Measurements from ENCODE around the gene MYG1. TPM values are rescaled to one million over a fixed set of nuclear protein-coding genes. Genes with fewer than 3 reads are reported as not detected.

Gene MYG1
- total and polyA plus RNA-seq, 2 of the 13 experiments (the other 11 are each of a cell fraction or from before 2014, with no cell fraction given), result 38.6 to 58.0 TPM

DNA sequence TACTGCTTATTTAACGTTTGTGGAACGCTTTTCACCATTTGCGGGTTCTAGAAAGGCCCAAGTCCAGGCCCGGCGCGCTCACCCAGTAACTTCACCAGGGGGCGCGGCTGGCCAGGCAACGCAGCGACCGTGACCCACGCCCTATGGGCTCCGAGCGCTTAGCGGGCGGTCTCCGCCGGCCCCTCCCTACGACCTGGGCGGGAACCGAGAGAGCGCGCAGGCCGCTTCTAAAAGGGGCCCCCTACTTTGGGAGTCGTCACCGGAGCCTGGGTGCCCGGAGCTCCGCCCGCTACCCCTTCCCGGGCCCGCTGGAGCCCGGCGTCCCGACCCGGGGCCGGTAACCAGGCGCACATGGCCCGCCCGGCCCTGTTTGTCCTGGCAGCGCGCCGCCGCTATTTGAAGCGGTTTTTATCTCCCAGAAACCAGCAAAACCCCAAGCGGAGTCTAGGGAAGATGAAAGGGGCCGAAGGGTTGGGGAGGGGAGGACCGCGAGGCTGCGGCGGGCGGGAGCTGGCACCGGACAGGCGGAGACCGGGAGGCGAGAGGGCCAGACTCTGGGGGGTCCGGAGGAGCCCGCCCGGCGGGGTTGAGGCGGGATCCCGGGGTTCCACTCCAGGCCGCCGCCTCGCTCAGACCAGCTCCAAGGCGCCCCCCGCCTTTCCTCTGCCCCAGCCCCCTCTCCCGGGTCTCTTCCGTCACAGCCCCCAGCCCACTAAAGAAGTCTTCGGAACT lies 25.4 kb downstream of the MYG1 start (continued):
- TF ChIP-seq, protein P1, sequence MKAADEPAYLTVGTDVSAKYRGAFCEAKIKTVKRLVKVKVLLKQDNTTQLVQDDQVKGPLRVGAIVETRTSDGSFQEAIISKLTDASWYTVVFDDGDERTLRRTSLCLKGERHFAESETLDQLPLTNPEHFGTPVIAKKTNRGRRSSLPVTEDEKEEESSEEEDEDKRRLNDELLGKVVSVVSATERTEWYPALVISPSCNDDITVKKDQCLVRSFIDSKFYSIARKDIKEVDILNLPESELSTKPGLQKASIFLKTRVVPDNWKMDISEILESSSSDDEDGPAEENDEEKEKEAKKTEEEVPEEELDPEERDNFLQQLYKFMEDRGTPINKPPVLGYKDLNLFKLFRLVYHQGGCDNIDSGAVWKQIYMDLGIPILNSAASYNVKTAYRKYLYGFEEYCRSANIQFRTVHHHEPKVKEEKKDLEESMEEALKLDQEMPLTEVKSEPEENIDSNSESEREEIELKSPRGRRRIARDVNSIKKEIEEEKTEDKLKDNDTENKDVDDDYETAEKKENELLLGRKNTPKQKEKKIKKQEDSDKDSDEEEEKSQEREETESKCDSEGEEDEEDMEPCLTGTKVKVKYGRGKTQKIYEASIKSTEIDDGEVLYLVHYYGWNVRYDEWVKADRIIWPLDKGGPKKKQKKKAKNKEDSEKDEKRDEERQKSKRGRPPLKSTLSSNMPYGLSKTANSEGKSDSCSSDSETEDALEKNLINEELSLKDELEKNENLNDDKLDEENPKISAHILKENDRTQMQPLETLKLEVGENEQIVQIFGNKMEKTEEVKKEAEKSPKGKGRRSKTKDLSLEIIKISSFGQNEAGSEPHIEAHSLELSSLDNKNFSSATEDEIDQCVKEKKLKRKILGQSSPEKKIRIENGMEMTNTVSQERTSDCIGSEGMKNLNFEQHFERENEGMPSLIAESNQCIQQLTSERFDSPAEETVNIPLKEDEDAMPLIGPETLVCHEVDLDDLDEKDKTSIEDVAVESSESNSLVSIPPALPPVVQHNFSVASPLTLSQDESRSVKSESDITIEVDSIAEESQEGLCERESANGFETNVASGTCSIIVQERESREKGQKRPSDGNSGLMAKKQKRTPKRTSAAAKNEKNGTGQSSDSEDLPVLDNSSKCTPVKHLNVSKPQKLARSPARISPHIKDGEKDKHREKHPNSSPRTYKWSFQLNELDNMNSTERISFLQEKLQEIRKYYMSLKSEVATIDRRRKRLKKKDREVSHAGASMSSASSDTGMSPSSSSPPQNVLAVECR (CRISPR knock-in tag; IDR thresholded peaks at IDR 0.05; ENCODE audit: borderline replicate concordance), result peak; percentile 79; the same call in 1 of the 2 replicates
- TF ChIP-seq NFE2 (CRISPR knock-in tag; IDR thresholded peaks at IDR 0.05) (no peak), ZNF468 (CRISPR knock-in tag; IDR thresholded peaks at IDR 0.05) (no peak), ATF7 (IDR thresholded peaks at IDR 0.05) (no peak), ATF7 (CRISPR knock-in tag; IDR thresholded peaks at IDR 0.05) (no peak), TEAD2 (CRISPR knock-in tag; IDR thresholded peaks at IDR 0.05) (no peak), CC2D1A (CRISPR knock-in tag; IDR thresholded peaks at IDR 0.05) (no peak), ZNF441 (CRISPR knock-in tag; IDR thresholded peaks at IDR 0.05; ENCODE audit: borderline replicate concordance) (peak; percentile 77; the same call in 1 of the 2 replicates), SCMH1 (CRISPR knock-in tag; IDR thresholded peaks at IDR 0.05; ENCODE audit: borderline replicate concordance) (no peak), PHF20 (CRISPR knock-in tag; IDR thresholded peaks at IDR 0.05) (peak; percentile 35; the same call in 1 of the 2 replicates), TEAD3 (CRISPR knock-in tag; optimal IDR thresholded peaks at IDR 0.05; ENCODE audit: borderline replicate concordance) (no peak), ZNF672 (CRISPR knock-in tag; IDR thresholded peaks at IDR 0.05) (no peak)
- TF ChIP-seq, protein P2, sequence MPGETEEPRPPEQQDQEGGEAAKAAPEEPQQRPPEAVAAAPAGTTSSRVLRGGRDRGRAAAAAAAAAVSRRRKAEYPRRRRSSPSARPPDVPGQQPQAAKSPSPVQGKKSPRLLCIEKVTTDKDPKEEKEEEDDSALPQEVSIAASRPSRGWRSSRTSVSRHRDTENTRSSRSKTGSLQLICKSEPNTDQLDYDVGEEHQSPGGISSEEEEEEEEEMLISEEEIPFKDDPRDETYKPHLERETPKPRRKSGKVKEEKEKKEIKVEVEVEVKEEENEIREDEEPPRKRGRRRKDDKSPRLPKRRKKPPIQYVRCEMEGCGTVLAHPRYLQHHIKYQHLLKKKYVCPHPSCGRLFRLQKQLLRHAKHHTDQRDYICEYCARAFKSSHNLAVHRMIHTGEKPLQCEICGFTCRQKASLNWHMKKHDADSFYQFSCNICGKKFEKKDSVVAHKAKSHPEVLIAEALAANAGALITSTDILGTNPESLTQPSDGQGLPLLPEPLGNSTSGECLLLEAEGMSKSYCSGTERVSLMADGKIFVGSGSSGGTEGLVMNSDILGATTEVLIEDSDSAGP (CRISPR knock-in tag; IDR thresholded peaks at IDR 0.05; ENCODE audit: borderline replicate concordance), result peak; percentile 98
- TF ChIP-seq, protein P3, sequence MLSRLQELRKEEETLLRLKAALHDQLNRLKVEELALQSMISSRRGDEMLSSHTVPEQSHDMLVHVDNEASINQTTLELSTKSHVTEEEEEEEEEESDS (CRISPR knock-in tag; IDR thresholded peaks at IDR 0.05; ENCODE audit: borderline replicate concordance), result no peak
- TF ChIP-seq, protein P4, sequence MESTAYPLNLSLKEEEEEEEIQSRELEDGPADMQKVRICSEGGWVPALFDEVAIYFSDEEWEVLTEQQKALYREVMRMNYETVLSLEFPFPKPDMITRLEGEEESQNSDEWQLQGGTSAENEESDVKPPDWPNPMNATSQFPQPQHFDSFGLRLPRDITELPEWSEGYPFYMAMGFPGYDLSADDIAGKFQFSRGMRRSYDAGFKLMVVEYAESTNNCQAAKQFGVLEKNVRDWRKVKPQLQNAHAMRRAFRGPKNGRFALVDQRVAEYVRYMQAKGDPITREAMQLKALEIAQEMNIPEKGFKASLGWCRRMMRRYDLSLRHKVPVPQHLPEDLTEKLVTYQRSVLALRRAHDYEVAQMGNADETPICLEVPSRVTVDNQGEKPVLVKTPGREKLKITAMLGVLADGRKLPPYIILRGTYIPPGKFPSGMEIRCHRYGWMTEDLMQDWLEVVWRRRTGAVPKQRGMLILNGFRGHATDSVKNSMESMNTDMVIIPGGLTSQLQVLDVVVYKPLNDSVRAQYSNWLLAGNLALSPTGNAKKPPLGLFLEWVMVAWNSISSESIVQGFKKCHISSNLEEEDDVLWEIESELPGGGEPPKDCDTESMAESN (CRISPR knock-in tag; conservative IDR thresholded peaks at IDR 0.05), result peak; percentile 62
- TF ChIP-seq, protein P5, sequence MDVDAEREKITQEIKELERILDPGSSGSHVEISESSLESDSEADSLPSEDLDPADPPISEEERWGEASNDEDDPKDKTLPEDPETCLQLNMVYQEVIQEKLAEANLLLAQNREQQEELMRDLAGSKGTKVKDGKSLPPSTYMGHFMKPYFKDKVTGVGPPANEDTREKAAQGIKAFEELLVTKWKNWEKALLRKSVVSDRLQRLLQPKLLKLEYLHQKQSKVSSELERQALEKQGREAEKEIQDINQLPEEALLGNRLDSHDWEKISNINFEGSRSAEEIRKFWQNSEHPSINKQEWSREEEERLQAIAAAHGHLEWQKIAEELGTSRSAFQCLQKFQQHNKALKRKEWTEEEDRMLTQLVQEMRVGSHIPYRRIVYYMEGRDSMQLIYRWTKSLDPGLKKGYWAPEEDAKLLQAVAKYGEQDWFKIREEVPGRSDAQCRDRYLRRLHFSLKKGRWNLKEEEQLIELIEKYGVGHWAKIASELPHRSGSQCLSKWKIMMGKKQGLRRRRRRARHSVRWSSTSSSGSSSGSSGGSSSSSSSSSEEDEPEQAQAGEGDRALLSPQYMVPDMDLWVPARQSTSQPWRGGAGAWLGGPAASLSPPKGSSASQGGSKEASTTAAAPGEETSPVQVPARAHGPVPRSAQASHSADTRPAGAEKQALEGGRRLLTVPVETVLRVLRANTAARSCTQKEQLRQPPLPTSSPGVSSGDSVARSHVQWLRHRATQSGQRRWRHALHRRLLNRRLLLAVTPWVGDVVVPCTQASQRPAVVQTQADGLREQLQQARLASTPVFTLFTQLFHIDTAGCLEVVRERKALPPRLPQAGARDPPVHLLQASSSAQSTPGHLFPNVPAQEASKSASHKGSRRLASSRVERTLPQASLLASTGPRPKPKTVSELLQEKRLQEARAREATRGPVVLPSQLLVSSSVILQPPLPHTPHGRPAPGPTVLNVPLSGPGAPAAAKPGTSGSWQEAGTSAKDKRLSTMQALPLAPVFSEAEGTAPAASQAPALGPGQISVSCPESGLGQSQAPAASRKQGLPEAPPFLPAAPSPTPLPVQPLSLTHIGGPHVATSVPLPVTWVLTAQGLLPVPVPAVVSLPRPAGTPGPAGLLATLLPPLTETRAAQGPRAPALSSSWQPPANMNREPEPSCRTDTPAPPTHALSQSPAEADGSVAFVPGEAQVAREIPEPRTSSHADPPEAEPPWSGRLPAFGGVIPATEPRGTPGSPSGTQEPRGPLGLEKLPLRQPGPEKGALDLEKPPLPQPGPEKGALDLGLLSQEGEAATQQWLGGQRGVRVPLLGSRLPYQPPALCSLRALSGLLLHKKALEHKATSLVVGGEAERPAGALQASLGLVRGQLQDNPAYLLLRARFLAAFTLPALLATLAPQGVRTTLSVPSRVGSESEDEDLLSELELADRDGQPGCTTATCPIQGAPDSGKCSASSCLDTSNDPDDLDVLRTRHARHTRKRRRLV (CRISPR knock-in tag; IDR thresholded peaks at IDR 0.05), result peak; percentile 71; the same call in 1 of the 2 replicates

Measured in HepG2 (cell line).